Neural cell (in vitro differentiated cells): ENCODE data around the gene DGKI. TPM values are rescaled to one million over a fixed set of nuclear protein-coding genes. Genes with fewer than 3 reads are reported as not detected.

ENCODE experiments used
- H2AFZ ChIP-seq: fragments of 200-600, 300-800 bp; sonication (generic), shearing (Covaris generic); 2 replicates; pipeline ENCODE4 v1.6.0; 2014; ENCODE audit warnings: low read depth, mild to moderate bottlenecking, antibody characterized with exemption, low read length, moderate library complexity
- H3F3A ChIP-seq: fragments of 200-600 bp; shearing (Covaris generic); 2 replicates; pipeline ENCODE4 v1.6.1; 2016; ENCODE audit warnings: mild to moderate bottlenecking, moderate library complexity, mixed read lengths, antibody characterized with exemption, low read length; ENCODE audit not compliant: insufficient read depth, poor library complexity, severe bottlenecking
- H3K27ac ChIP-seq: fragments of 200-600, 300-800 bp; sonication (generic), shearing (Covaris generic); 2 replicates; pipeline ENCODE4 v1.5.1; 2014; ENCODE audit warnings: mild to moderate bottlenecking, low read length, moderate library complexity
- H3K27me3 ChIP-seq: fragments of 300-800, 200-600 bp; sonication (generic), shearing (Covaris generic); 2 replicates; pipeline ENCODE4 v1.6.0; 2014; ENCODE audit warnings: mild to moderate bottlenecking, low read depth, low read length, moderate library complexity; ENCODE audit not compliant: insufficient read depth
- H3K36me3 ChIP-seq: fragments of 300-800, 200-600 bp; sonication (generic), shearing (Covaris generic); 2 replicates; pipeline ENCODE4 v1.5.1; 2014; ENCODE audit warnings: mild to moderate bottlenecking, antibody characterized with exemption, low read length, moderate library complexity; ENCODE audit not compliant: insufficient read depth
- H3K4me2 ChIP-seq: fragments of 300-800, 200-600 bp; sonication (generic), shearing (Covaris generic); 2 replicates; pipeline ENCODE4 v1.6.0; 2014; ENCODE audit warnings: mild to moderate bottlenecking, low read length
- H3K4me3 ChIP-seq: fragments of 300-800, 200-600 bp; sonication (generic), shearing (Covaris generic); 2 replicates; pipeline ENCODE4 v1.5.1; 2014; ENCODE audit warnings: mild to moderate bottlenecking, low read length, moderate library complexity
- H3K79me2 ChIP-seq: fragments of 200-600 bp; shearing (Covaris generic); replicated peaks from 2 replicates; pipeline ENCODE4 v1.6.0; 2014; ENCODE audit warnings: mild to moderate bottlenecking, low read length, moderate library complexity; ENCODE audit not compliant: insufficient read depth
- H3K9ac ChIP-seq: fragments of 300-800, 200-600 bp; sonication (generic), shearing (Covaris generic); 2 replicates; pipeline ENCODE4 v1.6.1; 2016; ENCODE audit warnings: mild to moderate bottlenecking, low read length, mixed read lengths
- H3K9me2 ChIP-seq: fragments of 200-600 bp; shearing (Covaris generic); 2 replicates; pipeline ENCODE4 v1.6.1; 2016; ENCODE audit warnings: mild to moderate bottlenecking, low read length, mixed read lengths; ENCODE audit not compliant: insufficient read depth
- H3K9me3 ChIP-seq: fragments of 200-600, 300-800 bp; sonication (generic), shearing (Covaris generic); 2 replicates; pipeline ENCODE4 v1.6.1; 2016; ENCODE audit warnings: mild to moderate bottlenecking, mixed run types, low read length, moderate library complexity, mixed read lengths
- H4K20me1 ChIP-seq: fragments of 200-600 bp; shearing (Covaris generic); 2 replicates; pipeline ENCODE4 v1.6.1; 2016; ENCODE audit warnings: mild to moderate bottlenecking, mixed run types; ENCODE audit not compliant: insufficient read depth
- EZH2 ChIP-seq: fragments of 200-600, 300-800 bp; shearing (Covaris generic), sonication (generic); IDR thresholded peaks from 2 replicates; pipeline ENCODE4 v1.6.1; 2014; ENCODE audit warnings: antibody characterized with exemption, low read length, borderline replicate concordance, mild to moderate bottlenecking; ENCODE audit not compliant: insufficient read depth, poor library complexity, severe bottlenecking
- MXI1 ChIP-seq: fragments of 450-650 bp; conservative IDR thresholded peaks from 2 replicates; pipeline ENCODE4 v1.6.1; 2014; ENCODE audit warnings: antibody characterized with exemption, mild to moderate bottlenecking; ENCODE audit not compliant: poor library complexity, severe bottlenecking
- POLR2AphosphoS5 ChIP-seq: IDR thresholded peaks from 2 replicates; pipeline ENCODE4 v1.6.1; 2012
- RAD21 ChIP-seq: fragments of 450-650 bp; conservative IDR thresholded peaks from 2 replicates; pipeline ENCODE4 v1.6.1; 2014; ENCODE audit warnings: antibody characterized with exemption, mild to moderate bottlenecking, moderate library complexity
- SMC3 ChIP-seq: fragments of 450-650 bp; conservative IDR thresholded peaks from 2 replicates; pipeline ENCODE4 v1.6.1; 2014; ENCODE audit warnings: antibody characterized with exemption, mild to moderate bottlenecking, moderate library complexity; ENCODE audit not compliant: poor library complexity
- TAF1 ChIP-seq: IDR thresholded peaks from 2 replicates; pipeline ENCODE4 v1.6.1; 2012; ENCODE audit warnings: low read depth
- polyA plus RNA-seq: library from polyadenylated mRNA; depleted of rRNA; stranded (reverse); fragments of >200 nt; gene quantifications from 2 replicates; pipeline ENCODE4 v1.2.3, GENCODE V29; 2014
- TF ChIP-seq, protein P1 (sequence below): IDR thresholded peaks from 2 replicates; pipeline ENCODE4 v1.6.1; 2012; ENCODE audit warnings: borderline replicate concordance
- TF ChIP-seq, protein P2 (sequence below): fragments of 450-650 bp; IDR thresholded peaks from 2 replicates; pipeline ENCODE4 v1.5.1; 2014; ENCODE audit warnings: antibody characterized with exemption, mild to moderate bottlenecking, moderate library complexity; ENCODE audit not compliant: poor library complexity, severe bottlenecking

The DGKI gene
- polyA plus RNA-seq, 1 donor from 2014 or later = 15.8 TPM

DNA sequence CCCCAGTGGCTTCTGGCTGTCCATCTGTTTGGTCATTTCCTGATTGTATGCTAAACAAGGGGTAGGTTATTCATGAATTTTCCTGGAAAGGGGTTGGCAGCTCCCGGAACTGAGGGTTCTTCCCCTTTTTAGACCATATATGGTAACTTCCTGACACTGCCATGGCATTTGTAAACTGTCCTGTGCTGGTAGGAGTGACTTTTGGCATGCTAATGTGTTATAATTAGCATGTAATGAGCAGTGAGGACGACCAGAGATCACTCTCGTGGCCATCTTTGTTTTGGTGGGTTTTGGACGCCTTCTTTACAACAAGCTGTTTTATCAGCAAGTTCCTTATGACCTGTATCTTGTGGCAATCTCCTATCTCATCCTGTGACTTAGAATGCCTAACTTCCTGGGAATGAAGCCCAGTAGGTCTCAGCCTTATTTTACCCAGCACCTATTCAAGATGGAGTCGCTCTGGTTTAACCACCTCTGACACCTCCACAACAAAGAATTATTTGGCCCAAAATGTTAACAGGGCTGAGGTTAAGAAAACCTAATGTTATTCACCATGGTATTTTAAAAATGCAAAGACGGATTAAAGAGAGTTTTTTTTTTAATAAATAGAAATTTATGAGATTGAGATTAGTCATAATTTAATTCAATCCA lies 500.9 kb downstream of the DGKI start:
- H3K27me3 ChIP-seq = peaks cover 6% of the 10 kb centered on the region
- no peak overlapping the region for H3K27ac ChIP-seq
- TF ChIP-seq SMC3 = no peak
- TF ChIP-seq, protein P1, sequence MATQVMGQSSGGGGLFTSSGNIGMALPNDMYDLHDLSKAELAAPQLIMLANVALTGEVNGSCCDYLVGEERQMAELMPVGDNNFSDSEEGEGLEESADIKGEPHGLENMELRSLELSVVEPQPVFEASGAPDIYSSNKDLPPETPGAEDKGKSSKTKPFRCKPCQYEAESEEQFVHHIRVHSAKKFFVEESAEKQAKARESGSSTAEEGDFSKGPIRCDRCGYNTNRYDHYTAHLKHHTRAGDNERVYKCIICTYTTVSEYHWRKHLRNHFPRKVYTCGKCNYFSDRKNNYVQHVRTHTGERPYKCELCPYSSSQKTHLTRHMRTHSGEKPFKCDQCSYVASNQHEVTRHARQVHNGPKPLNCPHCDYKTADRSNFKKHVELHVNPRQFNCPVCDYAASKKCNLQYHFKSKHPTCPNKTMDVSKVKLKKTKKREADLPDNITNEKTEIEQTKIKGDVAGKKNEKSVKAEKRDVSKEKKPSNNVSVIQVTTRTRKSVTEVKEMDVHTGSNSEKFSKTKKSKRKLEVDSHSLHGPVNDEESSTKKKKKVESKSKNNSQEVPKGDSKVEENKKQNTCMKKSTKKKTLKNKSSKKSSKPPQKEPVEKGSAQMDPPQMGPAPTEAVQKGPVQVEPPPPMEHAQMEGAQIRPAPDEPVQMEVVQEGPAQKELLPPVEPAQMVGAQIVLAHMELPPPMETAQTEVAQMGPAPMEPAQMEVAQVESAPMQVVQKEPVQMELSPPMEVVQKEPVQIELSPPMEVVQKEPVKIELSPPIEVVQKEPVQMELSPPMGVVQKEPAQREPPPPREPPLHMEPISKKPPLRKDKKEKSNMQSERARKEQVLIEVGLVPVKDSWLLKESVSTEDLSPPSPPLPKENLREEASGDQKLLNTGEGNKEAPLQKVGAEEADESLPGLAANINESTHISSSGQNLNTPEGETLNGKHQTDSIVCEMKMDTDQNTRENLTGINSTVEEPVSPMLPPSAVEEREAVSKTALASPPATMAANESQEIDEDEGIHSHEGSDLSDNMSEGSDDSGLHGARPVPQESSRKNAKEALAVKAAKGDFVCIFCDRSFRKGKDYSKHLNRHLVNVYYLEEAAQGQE = no peak
- no peak for TF ChIP-seq TAF1
- TF ChIP-seq, protein P2, sequence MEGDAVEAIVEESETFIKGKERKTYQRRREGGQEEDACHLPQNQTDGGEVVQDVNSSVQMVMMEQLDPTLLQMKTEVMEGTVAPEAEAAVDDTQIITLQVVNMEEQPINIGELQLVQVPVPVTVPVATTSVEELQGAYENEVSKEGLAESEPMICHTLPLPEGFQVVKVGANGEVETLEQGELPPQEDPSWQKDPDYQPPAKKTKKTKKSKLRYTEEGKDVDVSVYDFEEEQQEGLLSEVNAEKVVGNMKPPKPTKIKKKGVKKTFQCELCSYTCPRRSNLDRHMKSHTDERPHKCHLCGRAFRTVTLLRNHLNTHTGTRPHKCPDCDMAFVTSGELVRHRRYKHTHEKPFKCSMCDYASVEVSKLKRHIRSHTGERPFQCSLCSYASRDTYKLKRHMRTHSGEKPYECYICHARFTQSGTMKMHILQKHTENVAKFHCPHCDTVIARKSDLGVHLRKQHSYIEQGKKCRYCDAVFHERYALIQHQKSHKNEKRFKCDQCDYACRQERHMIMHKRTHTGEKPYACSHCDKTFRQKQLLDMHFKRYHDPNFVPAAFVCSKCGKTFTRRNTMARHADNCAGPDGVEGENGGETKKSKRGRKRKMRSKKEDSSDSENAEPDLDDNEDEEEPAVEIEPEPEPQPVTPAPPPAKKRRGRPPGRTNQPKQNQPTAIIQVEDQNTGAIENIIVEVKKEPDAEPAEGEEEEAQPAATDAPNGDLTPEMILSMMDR = no peak
- TF ChIP-seq MXI1 = no peak
- no peak for TF ChIP-seq EZH2
- TF ChIP-seq RAD21 = no peak
- TF ChIP-seq POLR2AphosphoS5 = no peak
- no peaks in the 10 kb centered on the region for H3K9me3 ChIP-seq
- no peaks in the 10 kb centered on the region for H3K9me2 ChIP-seq
- H3K36me3 ChIP-seq = no peaks in the 10 kb centered on the region
- H2AFZ ChIP-seq = no peak overlapping the region
- no peak overlapping the region for H3K4me2 ChIP-seq
- H3F3A ChIP-seq = no peaks in the 10 kb centered on the region
- no peaks in the 10 kb centered on the region for H4K20me1 ChIP-seq
- H3K9ac ChIP-seq = no peak overlapping the region
- no peaks in the 10 kb centered on the region for H3K79me2 ChIP-seq
- no peak overlapping the region for H3K4me3 ChIP-seq

DNA sequence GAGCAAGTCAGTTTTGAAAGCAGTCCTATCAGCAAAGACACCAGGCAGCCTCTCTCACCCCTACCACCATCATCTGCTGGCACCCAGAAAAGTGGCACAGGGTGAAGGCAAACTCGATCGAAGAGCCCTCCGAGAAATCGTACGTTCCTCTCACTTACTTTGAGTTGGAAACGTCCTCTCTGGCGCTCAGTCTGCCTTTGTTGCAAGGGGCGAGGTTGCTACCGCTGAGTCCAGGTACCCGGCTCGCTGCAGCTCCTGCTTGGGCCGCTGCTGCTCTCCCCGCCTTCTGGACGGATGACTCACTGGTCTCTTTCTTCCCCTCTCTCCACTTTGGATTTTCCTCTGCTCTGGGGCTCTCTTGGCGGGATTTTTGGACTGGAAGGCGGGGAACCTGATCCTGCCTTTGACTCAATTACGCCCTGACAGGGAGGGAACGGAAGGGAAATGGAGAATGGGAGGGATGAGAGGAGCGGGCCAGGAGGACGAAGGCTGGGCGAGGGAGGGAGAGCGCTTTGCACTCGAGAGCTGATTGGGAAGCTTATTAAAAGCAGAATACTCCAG lies 503.4 kb downstream of the DGKI start, which contains the start of gene PTN:
Gene PTN (minus strand): TSS at position 453 of the 561 bp plus-strand sequence. CDS start 88,760 bp downstream, outside the sequence.
- Histone ChIP-seq H3K4me2 (peak within 1 kb of the TSS; percentile 41), H3K27ac (no peak within 1 kb of the TSS), H3K36me3 (no peaks in the 10 kb centered on the region), H3K79me2 (no peaks in the 10 kb centered on the region), H3K4me3 (peak within 1 kb of the TSS; percentile 62), H3K9me3 (no peaks in the 10 kb centered on the region), H4K20me1 (no peaks in the 10 kb centered on the region), H3K9me2 (no peaks in the 10 kb centered on the region), H3F3A (no peaks in the 10 kb centered on the region), H2AFZ (peak within 1 kb of the TSS; percentile 24), H3K27me3 (peaks cover 6% of the 10 kb centered on the region), H3K9ac (peak within 1 kb of the TSS; percentile 36)
- TF ChIP-seq SMC3 = no peak
- TF ChIP-seq RAD21 = peak; percentile 15
